K562 (cell line): Measurements from ENCODE around the gene CD164L2. TPM values are rescaled to one million over a fixed set of nuclear protein-coding genes. Genes with fewer than 3 reads are reported as not detected.
A peak's percentile ranks its signal among the peaks of the same experiment; 100 is the strongest.

Experiments
- CSDE1 ChIP-seq, 2 experiments: fragments of 450-650 bp; IDR thresholded peaks; 2 replicates each; pipeline ENCODE4 v1.6.1; 2016; ENCODE audit warnings: mild to moderate bottlenecking in 1 of 2
- CXXC5 ChIP-seq: fragments of 250-450 bp; sonication (Bioruptor Pico); IDR thresholded peaks from 2 replicates; pipeline ENCODE4 v1.8.0; 2022; ENCODE audit warnings: inconsistent platforms, mild to moderate bottlenecking, moderate library complexity
- ETS1 ChIP-seq: conservative IDR thresholded peaks from 2 replicates; pipeline ENCODE4 v1.6.1; 2011; ENCODE audit warnings: low read depth, mild to moderate bottlenecking, low read length; ENCODE audit not compliant: control insufficient read depth
- HNRNPL ChIP-seq: fragments of 200-400 bp; formaldehyde crosslinking; IDR thresholded peaks from 2 replicates; pipeline ENCODE4 v1.6.1; 2017; ENCODE audit warnings: low read depth, mild to moderate bottlenecking, low read length
- L3MBTL2 ChIP-seq: fragments of 450-650 bp; IDR thresholded peaks from 2 replicates; pipeline ENCODE4 v1.6.1; 2016; ENCODE audit warnings: mild to moderate bottlenecking, moderate library complexity
- MXD1 ChIP-seq: fragments of 250-450 bp; sonication (Bioruptor Pico); IDR thresholded peaks from 2 replicates; pipeline ENCODE4 v1.8.0; 2021; ENCODE audit warnings: borderline replicate concordance, mild to moderate bottlenecking, moderate library complexity; ENCODE audit not compliant: poor library complexity, severe bottlenecking
- NEUROD1 ChIP-seq: fragments of 150-350 bp; IDR thresholded peaks from 2 replicates; pipeline ENCODE4 v1.6.1; 2014; ENCODE audit warnings: borderline replicate concordance, low read length, low read depth; ENCODE audit not compliant: partially characterized antibody
- PHB ChIP-seq: fragments of 250-450 bp; sonication (Bioruptor Pico); IDR thresholded peaks from 2 replicates; pipeline ENCODE4 v1.5.0; 2021
- PHB2 ChIP-seq: fragments of 450-650 bp; IDR thresholded peaks from 2 replicates; pipeline ENCODE4 v1.6.1; 2017; ENCODE audit warnings: low read depth
- RFX5 ChIP-seq: IDR thresholded peaks from 2 replicates; pipeline ENCODE4 v1.6.1; 2011; ENCODE audit warnings: low read depth, mild to moderate bottlenecking, improper control_type of control experiment, low read length
- RFX7 ChIP-seq: fragments of 250-450 bp; sonication (Bioruptor Pico); IDR thresholded peaks from 2 replicates; pipeline ENCODE4 v1.5.1; 2021; ENCODE audit warnings: mild to moderate bottlenecking
- SAFB2 ChIP-seq: fragments of 200-400 bp; formaldehyde crosslinking; IDR thresholded peaks from 2 replicates; pipeline ENCODE4 v1.6.1; 2018; ENCODE audit warnings: borderline replicate concordance, low read length, low read depth, moderate library complexity; ENCODE audit not compliant: severe bottlenecking
- SIX5 ChIP-seq, 2 experiments: IDR thresholded peaks; 2 replicates each; pipeline ENCODE4 v1.6.1; 2011; ENCODE audit warnings: low read length in 2 of 2, borderline replicate concordance in 1 of 2, low read depth in 1 of 2, mild to moderate bottlenecking in 1 of 2, moderate library complexity in 1 of 2; ENCODE audit not compliant: insufficient read depth in 1 of 2
- SMC3 ChIP-seq: conservative IDR thresholded peaks from 2 replicates; pipeline ENCODE4 v1.6.1; 2011; ENCODE audit warnings: low read depth, low read length, improper control_type of control experiment; ENCODE audit not compliant: insufficient read depth
- TARDBP ChIP-seq: fragments of 450-650 bp; IDR thresholded peaks from 2 replicates; pipeline ENCODE4 v1.6.1; 2016
- ZFP30 ChIP-seq: fragments of 250-450 bp; sonication (Bioruptor Pico); IDR thresholded peaks from 2 replicates; pipeline ENCODE4 v1.8.0; 2022; ENCODE audit warnings: moderate library complexity, mild to moderate bottlenecking, inconsistent platforms, borderline replicate concordance
- ZNF354B ChIP-seq: fragments of 250-450 bp; sonication (Bioruptor Pico); IDR thresholded peaks from 2 replicates; pipeline ENCODE4 v1.4.0; 2020
- ZNF507 ChIP-seq: conservative IDR thresholded peaks from 2 replicates; pipeline ENCODE4 v1.6.1; 2017; ENCODE audit warnings: missing genetic modification characterization, missing compliant biosample characterization
- polyA plus RNA-seq, 8 experiments: library from polyadenylated mRNA; depleted of rRNA in 4 of 8; stranded (reverse) in 5 of 8; unstranded in 3 of 8; fragments of >200 nt; fragmentation: Nextera tagmentation in 2 of 8; fragmentation: Illumina TruSeq in 1 of 8; extraction: Ambion mirVana in 2 of 8; extraction: Trizol in 1 of 8; gene quantifications; 2 replicates each; pipeline versions ENCODE4 v1.2.1 to v1.2.3, GENCODE V29; 2011 to 2014; ENCODE audit warnings: inconsistent platforms in 1 of 8, missing spikeins in 1 of 8
- total RNA-seq, 7 experiments: library from RNA; depleted of rRNA in 6 of 7; stranded (reverse); fragments of >200 nt in 6 of 7; fragmentation: Illumina TruSeq in 2 of 7; extraction: Trizol in 2 of 7; gene quantifications; 2 replicates each; pipeline versions ENCODE4 v1.2.1 to v1.2.3, GENCODE V29; 2011 to 2021; ENCODE audit warnings: low replicate concordance in 1 of 7
- TF ChIP-seq, protein P1 (sequence below): fragments of 250-450 bp; sonication (Bioruptor Pico); IDR thresholded peaks from 2 replicates; pipeline ENCODE4 v1.5.0; 2021; ENCODE audit warnings: mild to moderate bottlenecking, moderate library complexity
- TF ChIP-seq, protein P2 (sequence below): sonication (generic); formaldehyde crosslinking; IDR thresholded peaks from 2 replicates; pipeline ENCODE4 v1.8.1; 2023; ENCODE audit warnings: mild to moderate bottlenecking, missing genetic modification reagents

Gene CD164L2
- total and polyA plus RNA-seq, 9 of the 15 experiments (the other 6 are each of a cell fraction or from before 2014, with no cell fraction given): 0.08 to 0.92 (median 0.38) TPM; not detected in 1

DNA sequence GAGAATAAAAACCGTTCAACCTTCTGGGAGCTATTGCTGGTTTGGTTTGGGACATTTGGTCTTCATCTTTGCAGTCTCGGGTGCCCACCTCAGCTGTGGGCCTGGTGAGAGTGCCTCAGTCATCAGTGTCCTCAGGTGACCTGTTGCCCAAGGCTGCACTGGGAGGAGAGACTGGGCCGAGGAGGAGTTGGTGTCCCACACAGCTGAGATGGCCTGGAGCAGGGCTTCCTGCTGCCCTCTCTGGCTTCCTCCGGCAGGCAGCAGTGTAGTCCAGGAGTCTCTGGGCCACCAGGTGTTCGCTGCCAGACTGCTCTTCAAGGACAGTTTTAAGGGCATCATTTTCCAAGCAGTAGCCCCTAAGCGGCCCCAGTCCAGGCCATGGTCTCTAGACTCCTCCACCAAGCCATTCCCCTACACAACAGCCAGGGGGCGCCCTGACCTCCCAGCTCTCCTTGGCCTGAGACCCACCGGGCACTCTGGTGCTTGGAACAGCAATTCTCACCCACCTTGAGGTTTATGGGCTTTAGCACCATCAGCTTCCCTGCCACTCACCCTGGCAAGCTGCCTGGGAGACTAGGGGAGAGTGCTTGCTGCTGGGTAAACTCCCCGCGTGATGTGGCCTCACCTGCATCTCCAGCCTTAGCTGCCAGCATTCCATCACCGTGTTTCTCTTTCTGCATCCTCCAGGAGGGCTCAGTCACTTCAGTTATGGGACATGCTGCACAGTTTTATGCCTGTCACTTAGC lies 50.4 kb downstream of the CD164L2 start (continued):
- TF ChIP-seq SIX5 (IDR thresholded peaks at IDR 0.05; ENCODE audit: borderline replicate concordance in 1 of 2, insufficient read depth in 1 of 2, low read depth in 1 of 2, low read length in 2 of 2) (no peak), ETS1 (no peak), HNRNPL (no peak), L3MBTL2 (no peak), PHB (0 out of 2 replicates have a peak, but pooled peaks have one; percentile 61), ZFP30 (no peak), PHB2 (no peak), TARDBP (no peak), ZNF507 (tag) (no peak), RFX5 (no peak), RFX7 (no peak), SAFB2 (no peak), MXD1 (no peak), SMC3 (peak; percentile 76), CXXC5 (CRISPR knock-in tag) (no peak), ZNF354B (no peak), CSDE1 (IDR thresholded peaks at IDR 0.05) (no peak), NEUROD1 (peak; percentile 16)
- TF ChIP-seq, protein P1, sequence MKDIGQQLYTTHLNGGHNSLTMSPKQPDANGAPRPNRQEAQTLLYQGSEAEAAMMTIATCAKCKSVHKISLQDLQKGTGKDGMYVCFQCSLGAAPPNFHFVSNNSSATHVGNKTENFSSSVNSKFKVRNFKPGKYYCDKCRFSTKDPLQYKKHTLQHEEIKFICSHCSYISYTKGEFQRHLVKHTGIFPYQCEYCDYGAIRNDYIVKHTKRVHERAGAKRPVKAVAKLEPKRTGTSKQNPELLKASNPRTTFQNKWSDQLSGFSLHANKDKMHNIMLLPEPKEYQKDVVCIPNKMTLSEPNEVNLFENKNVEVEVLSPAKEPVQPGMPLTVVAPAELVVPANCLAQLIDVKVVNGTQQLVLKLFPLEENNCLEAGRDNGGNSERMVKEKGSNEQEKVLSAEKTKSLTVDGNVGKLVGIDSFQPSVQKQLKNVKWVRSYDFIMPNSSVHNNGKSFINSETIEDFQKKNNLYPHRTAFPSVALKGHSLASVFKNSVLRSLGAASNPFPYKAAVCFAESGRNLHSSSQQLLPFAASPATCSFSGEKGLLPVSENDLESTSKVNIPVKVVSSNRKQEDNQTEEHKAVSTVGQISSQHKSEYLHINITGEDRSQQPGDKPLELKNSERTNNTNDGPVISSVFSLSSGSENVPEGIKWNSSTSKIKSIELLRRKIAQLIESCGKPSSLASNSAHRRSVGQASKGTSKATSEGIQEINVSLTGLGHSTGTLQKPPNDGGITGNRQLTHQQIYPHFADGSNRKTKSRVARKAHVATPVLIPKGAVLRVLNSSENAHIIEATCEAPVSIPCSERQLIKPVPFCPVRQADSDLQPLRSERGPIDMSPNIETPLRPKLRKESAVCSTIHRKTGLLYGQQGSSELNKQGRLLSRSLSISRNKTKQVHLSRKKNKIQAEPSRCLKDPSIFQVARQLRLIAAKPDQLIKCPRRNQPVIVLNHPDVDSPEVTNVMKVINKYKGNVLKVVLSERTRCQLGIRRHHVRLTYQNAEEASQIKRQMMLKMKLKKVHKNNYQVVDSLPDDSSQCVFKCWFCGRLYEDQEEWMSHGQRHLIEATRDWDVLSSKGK (CRISPR knock-in tag): no peak
- TF ChIP-seq, protein P2, sequence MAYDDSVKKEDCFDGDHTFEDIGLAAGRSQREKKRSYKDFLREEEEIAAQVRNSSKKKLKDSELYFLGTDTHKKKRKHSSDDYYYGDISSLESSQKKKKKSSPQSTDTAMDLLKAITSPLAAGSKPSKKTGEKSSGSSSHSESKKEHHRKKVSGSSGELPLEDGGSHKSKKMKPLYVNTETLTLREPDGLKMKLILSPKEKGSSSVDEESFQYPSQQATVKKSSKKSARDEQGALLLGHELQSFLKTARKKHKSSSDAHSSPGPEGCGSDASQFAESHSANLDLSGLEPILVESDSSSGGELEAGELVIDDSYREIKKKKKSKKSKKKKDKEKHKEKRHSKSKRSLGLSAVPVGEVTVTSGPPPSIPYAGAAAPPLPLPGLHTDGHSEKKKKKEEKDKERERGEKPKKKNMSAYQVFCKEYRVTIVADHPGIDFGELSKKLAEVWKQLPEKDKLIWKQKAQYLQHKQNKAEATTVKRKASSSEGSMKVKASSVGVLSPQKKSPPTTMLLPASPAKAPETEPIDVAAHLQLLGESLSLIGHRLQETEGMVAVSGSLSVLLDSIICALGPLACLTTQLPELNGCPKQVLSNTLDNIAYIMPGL: 0 out of 2 replicates have a peak, but pooled peaks have one; percentile 59
